Epithelial cell of esophagus (primary cell): ENCODE measurements around the gene C2orf81.
A peak's percentile ranks its signal among the peaks of the same experiment; 100 is the strongest.

Experiments
- DNase-seq: peaks from one replicate; pipeline ENCODE4 v3.0.0; 2010; ENCODE audit warnings: low read depth
- H3K4me3 ChIP-seq: 2 replicates; pipeline ENCODE4 v1.5.1; 2011; ENCODE audit warnings: mild to moderate bottlenecking, low read length, control low read depth
- TF ChIP-seq, protein P1 (sequence below): IDR thresholded peaks from 2 replicates; pipeline ENCODE4 v1.5.1; 2011; ENCODE audit warnings: low read depth, mild to moderate bottlenecking, low read length, control low read depth, inconsistent platforms; ENCODE audit not compliant: insufficient read depth; ENCODE audit errors: missing control alignments

The C2orf81 gene

DNA sequence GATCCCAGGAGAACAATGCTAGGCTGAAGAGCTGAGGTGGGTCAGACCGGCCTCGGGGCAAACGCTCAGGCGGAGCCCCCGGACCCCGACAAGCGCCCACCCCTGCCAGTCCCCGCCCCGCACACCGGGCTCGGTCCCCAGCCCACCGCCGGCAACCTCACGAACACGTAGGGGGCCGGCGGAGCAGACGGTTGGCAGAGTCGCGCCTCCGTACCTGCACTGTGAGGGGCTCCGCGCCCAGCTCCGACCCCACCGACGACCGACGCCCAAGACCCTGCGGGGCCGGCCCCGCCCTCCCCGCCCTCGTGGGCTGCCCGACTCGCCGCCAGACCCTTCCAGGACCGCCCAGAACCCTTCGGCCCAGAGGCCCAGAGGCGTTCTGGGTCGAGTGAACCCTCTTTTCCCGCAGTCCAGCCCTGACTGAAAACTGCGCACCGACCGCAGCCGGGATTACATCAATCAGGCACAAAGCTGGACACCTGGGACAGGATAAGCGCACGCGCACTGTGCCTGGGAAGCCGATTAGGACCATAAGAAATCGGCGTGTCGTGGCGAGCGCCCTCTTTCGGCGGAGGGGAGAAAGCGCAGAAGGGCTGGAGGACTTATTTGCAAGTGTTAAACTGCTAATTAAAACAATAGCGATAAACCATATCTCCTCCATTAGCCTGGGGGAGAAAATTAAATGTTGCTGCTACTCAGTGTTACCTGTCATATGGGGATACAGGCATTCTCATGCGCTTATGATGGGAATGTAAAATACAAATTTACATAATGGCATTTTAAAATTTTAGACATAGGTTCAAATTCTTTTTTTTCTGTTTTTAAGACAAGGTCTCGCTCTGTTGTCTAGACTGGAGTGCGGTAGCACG lies 29.6 kb downstream of the C2orf81 start:
- TF ChIP-seq, protein P1, sequence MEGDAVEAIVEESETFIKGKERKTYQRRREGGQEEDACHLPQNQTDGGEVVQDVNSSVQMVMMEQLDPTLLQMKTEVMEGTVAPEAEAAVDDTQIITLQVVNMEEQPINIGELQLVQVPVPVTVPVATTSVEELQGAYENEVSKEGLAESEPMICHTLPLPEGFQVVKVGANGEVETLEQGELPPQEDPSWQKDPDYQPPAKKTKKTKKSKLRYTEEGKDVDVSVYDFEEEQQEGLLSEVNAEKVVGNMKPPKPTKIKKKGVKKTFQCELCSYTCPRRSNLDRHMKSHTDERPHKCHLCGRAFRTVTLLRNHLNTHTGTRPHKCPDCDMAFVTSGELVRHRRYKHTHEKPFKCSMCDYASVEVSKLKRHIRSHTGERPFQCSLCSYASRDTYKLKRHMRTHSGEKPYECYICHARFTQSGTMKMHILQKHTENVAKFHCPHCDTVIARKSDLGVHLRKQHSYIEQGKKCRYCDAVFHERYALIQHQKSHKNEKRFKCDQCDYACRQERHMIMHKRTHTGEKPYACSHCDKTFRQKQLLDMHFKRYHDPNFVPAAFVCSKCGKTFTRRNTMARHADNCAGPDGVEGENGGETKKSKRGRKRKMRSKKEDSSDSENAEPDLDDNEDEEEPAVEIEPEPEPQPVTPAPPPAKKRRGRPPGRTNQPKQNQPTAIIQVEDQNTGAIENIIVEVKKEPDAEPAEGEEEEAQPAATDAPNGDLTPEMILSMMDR: peak; percentile 99
- DNase-seq: peak; percentile 93
- peak overlapping the region; percentile 80 for H3K4me3 ChIP-seq

DNA sequence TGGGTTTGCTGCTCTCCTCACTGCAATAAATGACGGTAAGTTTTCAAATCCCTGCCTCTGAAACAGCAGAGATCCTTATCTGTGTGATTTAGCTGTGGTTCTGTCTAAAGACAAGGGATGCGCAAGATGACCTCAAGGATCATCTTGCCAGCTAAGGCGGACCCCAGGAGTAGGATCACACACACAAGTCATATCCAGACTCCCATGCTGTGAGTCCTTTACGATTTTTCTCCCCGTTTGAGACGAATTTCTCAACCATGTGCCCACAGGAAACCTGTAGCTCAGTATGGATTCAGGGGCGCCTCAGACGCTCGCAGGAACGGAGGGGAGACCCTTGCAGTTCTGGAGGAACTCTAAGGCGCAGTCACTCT lies 30.2 kb downstream of the C2orf81 start:
- H3K4me3 ChIP-seq: peak overlapping the region; percentile 80
- DNase-seq: peak; percentile 15
- TF ChIP-seq, protein P1: no peak

DNA sequence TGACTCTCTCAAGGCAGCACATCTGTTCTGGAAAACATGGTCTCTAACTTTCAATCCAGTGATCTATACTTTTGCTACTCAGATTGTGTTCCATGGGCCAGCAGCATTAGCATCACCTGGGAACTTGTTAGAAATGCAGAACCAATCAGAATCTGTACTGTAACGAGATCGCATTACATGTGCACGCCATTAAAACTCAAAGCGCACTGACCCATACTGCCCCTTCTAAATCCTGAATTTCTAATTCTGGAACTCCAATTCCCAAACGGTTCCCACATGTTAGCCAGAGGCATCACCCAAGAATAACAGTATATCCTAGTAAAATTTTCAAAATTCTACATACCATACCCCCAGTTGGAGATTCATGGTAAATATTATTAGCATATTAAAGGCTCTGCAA lies 30.8 kb downstream of the C2orf81 start:
- TF ChIP-seq, protein P1: no peak
- H3K4me3 ChIP-seq: peak overlapping the region; percentile 80
- DNase-seq: no peak

DNA sequence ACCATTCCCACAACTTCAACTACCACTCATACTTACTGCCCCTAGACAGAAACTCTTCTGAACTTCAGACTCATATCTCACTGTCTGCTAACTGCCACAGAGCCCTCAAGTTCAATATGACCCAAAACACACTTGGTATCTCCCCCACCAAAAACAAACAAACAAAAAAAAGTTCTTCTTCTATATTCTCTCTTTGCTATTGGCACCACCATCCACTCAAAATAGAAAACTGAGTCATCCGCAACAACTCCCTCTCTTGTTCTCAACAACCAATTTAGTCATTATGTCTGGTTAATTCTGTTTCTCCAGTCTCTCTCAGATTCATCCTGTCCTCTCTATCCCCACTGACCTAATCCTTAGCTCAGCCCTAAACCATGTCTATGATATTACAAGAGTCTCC lies 34.1 kb downstream of the C2orf81 start:
- peak; percentile 30 for DNase-seq
- TF ChIP-seq, protein P1: no peak
- no peak overlapping the region for H3K4me3 ChIP-seq

DNA sequence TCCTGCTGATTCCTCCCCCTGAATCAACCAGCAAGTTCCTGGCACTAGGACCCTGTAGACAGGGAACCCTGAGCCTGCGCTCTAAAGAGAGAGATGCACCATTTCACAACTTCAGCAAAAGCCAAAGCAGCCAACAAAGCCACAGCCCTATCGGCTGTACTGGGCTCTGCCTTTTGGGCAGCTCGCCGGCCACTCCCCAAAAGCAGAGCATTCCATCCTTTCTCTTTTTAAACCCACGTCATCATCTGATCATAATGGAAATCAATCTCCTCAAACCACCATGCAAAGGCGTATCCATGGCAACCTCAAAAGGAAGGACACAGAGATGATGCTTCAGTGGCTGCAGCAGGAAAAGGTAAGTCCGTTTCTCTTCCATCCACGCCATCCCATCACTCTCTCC lies 36.0 kb downstream of the C2orf81 start:
- no peak for DNase-seq
- TF ChIP-seq, protein P1: no peak
- no peak overlapping the region for H3K4me3 ChIP-seq

DNA sequence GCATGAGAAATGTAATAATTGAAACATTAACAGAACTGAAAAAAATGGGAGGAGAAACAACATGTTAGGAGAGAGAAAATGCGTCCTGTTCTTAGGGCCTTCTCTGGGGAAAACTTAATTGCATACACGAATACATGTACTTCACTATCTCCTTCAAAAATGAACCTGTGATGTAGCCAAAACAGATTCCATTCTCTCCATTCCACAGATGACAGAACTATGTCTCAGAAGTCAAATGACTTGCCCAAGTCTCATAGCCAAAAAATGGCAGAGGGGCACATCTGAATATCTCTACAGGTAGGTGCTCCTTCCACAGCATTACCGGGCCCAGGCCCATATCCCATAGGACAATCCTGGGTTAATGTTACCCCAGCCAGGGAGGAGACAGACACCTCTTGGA lies 37.4 kb downstream of the C2orf81 start:
- DNase-seq: no peak
- H3K4me3 ChIP-seq: no peak overlapping the region
- TF ChIP-seq, protein P1: no peak

DNA sequence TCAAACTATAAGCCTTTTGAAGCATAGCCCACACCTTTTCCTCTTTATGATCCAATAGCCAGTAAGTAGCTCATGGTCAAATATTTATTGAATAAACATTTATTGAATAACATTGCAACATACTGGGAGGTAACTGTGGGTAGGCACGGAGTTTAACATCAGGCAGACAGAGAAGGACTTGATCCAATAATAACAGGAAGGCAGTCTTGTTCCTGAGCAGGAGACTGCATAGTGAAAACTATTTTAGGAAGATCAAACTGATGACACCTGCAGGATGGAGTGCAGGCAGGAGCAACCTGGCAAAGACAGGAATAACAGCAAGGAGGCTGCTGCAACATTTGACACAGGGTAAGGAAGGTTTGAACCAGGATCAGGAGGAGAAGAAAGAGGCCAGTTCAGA lies 38.2 kb downstream of the C2orf81 start:
- TF ChIP-seq, protein P1: no peak
- DNase-seq: no peak
- H3K4me3 ChIP-seq: no peak overlapping the region
